22Rv1 (cell line): Measurements from ENCODE around the gene TPST1.

Source experiments
- H3K27ac ChIP-seq: fragments of 450-650 bp; 2 replicates; pipeline ENCODE4 v1.5.1; 2017
- ZFX ChIP-seq: fragments of 450-650 bp; IDR thresholded peaks from 2 replicates; pipeline ENCODE4 v1.6.1; 2017; ENCODE audit warnings: antibody characterized with exemption, borderline replicate concordance
- TF ChIP-seq, protein P1 (sequence below): fragments of 450-650 bp; IDR thresholded peaks from 2 replicates; pipeline ENCODE4 v1.5.1; 2017; ENCODE audit warnings: mild to moderate bottlenecking

Gene TPST1

DNA sequence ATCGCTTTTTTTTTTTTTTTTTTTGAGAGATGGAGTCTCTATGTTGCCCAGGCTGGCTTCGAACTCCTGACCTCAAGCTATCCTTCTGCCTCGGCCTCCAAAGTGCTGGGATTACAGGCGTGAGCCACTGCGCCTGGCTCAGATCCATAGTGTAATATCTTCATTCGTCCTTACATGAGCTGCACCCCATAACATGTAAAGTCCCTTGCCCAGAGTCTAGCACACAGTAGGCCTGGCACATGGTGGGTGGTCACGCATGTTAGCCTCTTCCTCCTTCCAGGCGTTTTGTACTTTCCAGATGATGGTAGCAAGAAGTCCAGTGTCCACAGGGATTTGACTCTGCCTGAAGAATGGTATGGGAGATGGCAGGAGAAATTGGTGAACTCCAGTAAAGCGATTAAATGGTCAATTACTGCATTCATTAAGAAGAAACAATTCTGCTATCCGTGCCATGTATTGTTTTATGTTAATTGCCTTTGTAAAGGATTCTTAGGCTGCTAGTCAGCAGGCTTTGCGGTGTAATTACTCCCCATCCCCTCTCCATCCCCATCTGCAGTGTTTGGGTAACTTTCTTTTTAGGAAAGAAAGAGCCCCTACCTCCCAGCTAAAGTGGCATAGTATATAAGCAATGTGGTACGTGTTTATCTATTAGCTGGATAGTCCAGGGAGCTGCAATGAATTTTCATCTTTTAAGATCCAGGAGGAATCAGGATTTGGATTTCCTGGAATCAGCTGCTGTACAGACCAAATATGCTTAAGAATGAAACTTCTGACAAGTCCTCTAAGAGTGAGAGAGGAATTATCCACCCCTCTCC, 1.2 kb downstream of the TPST1 start:
- TF ChIP-seq, protein P1, sequence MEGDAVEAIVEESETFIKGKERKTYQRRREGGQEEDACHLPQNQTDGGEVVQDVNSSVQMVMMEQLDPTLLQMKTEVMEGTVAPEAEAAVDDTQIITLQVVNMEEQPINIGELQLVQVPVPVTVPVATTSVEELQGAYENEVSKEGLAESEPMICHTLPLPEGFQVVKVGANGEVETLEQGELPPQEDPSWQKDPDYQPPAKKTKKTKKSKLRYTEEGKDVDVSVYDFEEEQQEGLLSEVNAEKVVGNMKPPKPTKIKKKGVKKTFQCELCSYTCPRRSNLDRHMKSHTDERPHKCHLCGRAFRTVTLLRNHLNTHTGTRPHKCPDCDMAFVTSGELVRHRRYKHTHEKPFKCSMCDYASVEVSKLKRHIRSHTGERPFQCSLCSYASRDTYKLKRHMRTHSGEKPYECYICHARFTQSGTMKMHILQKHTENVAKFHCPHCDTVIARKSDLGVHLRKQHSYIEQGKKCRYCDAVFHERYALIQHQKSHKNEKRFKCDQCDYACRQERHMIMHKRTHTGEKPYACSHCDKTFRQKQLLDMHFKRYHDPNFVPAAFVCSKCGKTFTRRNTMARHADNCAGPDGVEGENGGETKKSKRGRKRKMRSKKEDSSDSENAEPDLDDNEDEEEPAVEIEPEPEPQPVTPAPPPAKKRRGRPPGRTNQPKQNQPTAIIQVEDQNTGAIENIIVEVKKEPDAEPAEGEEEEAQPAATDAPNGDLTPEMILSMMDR, result no peak
- TF ChIP-seq ZFX, result no peak
- H3K27ac ChIP-seq, result no peak overlapping the region

DNA sequence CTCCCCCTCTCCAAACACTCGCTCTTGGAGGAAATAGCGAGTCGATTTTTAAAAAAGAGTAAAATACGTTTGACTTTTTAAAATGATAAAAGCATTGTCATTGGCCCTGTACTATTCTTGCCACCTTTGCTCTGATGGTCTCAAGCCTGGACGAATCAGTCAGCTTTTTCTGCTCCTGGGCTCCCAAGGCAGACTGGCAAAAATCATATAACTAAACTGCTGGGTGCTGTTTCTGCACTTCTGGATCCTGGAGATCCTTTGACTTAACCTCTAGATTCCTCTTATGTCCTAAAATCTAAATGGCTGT, 1.8 kb downstream of the TPST1 start:
- H3K27ac ChIP-seq, result no peak overlapping the region
- TF ChIP-seq, protein P1, result no peak
- no peak for TF ChIP-seq ZFX

DNA sequence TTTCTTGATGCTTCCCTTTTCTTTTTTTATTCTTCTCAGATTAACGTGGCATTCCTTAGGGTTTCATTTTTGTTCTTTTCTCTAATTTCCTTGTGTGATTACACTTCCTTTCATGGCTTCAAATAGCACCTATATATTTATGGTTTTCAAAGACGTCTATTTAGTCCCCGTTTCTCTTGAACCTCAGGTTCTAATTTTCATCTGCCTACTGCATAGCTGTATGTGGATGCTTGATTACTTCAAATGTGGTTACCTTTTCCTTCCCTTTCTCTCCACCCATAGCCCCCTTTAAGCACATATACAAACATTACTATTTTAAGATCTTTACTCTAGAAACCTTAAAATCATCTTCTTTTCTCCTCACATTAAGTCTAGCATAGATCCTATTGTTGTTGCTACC, 2.4 kb downstream of the TPST1 start:
- H3K27ac ChIP-seq, result no peak overlapping the region
- TF ChIP-seq, protein P1, result no peak
- no peak for TF ChIP-seq ZFX

DNA sequence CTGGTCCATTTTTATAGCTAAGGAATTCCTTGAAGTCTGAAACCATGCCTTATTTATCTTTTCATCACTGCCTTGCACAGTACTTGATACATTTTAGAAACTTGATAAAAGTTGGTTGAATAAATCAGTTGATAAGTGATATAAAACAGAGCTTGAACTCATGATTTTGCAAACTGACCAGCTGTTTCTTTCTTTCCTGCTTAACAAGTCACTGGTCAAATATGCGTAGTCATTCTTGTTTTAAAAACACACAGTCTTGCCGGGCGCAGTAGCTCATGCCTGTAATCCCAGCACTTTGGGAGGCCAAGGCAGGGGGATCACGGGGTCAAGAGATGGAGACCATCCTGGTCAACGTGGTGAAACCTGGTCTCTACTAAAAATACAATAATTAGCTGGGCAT, 6.3 kb downstream of the TPST1 start:
- no peak for TF ChIP-seq ZFX
- TF ChIP-seq, protein P1, result no peak

DNA sequence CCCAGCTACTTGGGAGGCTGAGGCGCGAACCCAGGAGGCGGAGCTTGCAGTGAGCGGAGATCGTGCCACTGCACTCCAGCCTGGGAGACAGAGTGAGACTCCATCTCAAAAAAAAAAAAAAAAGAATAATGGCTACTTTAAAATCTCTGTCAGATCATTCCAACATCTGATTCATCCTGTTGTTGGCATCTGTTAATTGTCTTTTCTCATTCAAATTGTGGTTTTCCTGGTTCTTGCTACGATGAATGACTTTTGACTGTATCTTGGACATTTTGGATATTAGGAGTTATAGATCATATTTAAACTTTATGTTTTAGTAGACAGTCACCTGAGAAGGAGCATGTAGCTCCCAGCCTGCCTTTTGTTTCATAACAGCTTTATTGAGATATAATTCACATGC, 8.5 kb downstream of the TPST1 start:
- TF ChIP-seq ZFX, result no peak
- TF ChIP-seq, protein P1, result no peak
- no peak overlapping the region for H3K27ac ChIP-seq

More for the DNA sequence above, 6.3 kb downstream of the TPST1 start:
- no peak overlapping the region for H3K27ac ChIP-seq

DNA sequence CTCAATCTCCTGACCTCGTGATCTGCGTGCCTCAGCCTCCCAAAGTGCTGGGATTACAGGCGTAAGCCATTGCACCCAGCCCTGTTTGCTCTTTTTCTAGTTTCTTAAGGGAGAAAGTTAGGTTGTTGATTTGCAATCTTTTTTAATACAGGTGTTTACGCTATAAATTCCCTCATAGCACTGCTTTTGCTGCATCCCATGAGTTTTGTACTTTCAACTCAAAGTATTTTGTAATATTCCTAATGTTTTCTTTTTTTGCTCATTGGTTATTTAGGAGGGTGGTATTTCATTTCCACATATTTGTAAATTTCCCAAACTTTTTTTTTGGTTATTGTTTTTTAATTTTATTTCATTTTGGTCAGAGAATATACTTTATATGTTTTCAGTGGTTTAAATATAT, 11.6 kb downstream of the TPST1 start:
- H3K27ac ChIP-seq, result no peak overlapping the region
- TF ChIP-seq ZFX, result no peak
- TF ChIP-seq, protein P1, result no peak

DNA sequence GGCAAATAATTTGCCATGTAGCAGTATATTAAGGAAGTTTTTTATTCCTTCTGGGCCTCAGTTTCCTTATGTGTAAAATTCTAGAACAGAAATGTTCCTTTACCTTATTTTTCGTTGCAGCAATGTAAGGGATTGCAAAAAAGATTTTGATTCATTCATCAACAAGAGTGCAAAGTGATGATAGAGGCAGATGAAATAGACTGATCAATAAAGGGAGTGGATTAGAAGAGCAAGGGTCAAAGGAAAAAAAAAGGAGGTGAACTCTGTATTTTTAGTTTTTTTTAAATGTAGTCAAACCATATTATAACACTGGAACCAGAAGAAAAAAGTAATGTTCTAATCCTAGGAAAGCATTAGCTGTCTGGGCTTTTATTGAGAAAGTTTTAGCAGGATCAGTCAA, 14.7 kb downstream of the TPST1 start:
- no peak overlapping the region for H3K27ac ChIP-seq
- TF ChIP-seq, protein P1, result no peak
- no peak for TF ChIP-seq ZFX
